ENCODE measurements around the gene FETUB.
"Not testable (repeated sequence)": the region's sequence is repeated elsewhere in the genome, so short reads cannot be mapped to it uniquely, and the experiment has no call there.

The FETUB gene

GRCh38 chr3:186680869-186681268 is 40.7 kb downstream of the FETUB start:
- no peak overlapping the region for H3K27ac ChIP-seq
- no peak for TF ChIP-seq CTCF (IDR thresholded peaks at IDR 0.05)
- TF ChIP-seq ZFX (IDR thresholded peaks at IDR 0.05; ENCODE audit: borderline replicate concordance) = no peak

- TF ChIP-seq CTCF (IDR thresholded peaks at IDR 0.05) = no peak
- TF ChIP-seq ZFX (IDR thresholded peaks at IDR 0.05; ENCODE audit: borderline replicate concordance) = no peak
- no peak overlapping the region for H3K27ac ChIP-seq
Measured at GRCh38 chr3:186682812-186683211, 42.6 kb downstream of the FETUB start.

GRCh38 chr3:186683979-186684378 is 43.8 kb downstream of the FETUB start:
- TF ChIP-seq ZFX (IDR thresholded peaks at IDR 0.05; ENCODE audit: borderline replicate concordance) (no peak), CTCF (IDR thresholded peaks at IDR 0.05) (no peak)
- H3K27ac ChIP-seq = no peak overlapping the region

GRCh38 chr3:186686475-186686874 is 46.3 kb downstream of the FETUB start:
- H3K27ac ChIP-seq = not testable (repeated sequence)

DNA sequence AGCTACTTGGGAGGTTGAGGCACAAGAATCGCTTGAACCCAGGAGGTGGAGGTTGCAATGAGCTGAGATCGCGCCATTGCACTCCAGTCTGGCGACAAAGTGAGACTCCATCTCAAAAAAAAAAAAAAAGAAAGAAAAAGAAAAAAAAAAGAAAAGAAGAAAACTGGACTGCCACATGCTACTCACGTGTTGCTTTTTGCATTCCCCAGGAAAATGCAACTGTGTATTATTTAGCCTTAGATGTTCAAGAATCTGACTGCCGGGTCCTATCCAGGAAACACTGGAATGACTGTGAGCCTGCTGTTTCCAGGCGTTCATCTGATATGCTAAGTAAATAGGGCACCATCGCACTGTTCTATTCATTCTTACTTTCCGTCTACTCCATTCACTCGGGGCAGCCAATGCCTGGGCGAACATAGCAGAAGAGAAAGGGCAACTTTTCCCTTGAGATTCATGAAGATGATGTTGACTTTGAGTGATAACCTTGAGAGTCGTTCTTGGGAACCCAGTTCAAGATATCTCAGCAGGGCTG is 47.0 kb downstream of the FETUB start:
- TF ChIP-seq CTCF (IDR thresholded peaks at IDR 0.05) = no peak
- no peak for TF ChIP-seq ZFX (IDR thresholded peaks at IDR 0.05; ENCODE audit: borderline replicate concordance)
- no peak overlapping the region for H3K27ac ChIP-seq

DNA sequence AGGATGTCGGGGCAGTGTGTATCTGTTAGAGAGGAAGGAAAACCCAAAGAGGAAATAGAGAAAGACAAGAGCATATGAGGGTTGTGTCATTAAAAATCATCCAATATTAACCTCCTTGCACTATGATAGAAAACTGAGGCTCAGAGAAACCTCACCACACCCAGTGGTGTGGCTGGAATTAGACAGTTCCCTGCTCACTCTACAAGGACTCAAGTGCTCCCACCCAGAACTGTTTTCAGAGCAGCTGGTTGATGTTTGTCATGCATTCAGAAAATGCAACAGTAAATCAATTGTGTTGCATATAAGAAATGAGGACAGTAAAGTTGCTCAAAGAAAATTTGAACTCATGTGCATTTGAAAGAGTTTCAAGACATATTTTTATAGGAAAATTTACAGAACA is 50.1 kb downstream of the FETUB start:
- not testable (repeated sequence) for H3K27ac ChIP-seq

- TF ChIP-seq CTCF (IDR thresholded peaks at IDR 0.05) (no peak), ZFX (IDR thresholded peaks at IDR 0.05; ENCODE audit: borderline replicate concordance) (no peak)
Measured at GRCh38 chr3:186691676-186692075, 51.5 kb downstream of the FETUB start.

DNA sequence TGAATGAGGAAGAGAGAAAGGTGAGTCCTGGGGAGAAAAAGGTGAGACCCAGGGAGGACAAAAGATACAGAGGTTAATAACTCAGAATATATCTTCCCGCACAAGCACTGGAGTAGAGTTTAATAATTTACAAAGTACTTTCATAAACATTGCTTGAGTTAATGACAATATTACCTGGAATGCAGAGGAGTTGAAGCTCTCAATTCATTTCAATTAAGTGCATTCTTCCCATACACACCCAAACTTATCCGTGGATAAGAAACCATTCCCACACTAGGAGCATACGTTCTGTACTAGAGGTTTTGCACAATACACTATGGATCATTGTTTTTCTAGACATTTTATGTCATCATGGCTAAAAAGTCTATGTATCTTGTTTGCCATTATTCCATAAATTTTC is 53.6 kb downstream of the FETUB start:
- no peak overlapping the region for H3K27ac ChIP-seq
- no peak for TF ChIP-seq CTCF (IDR thresholded peaks at IDR 0.05)
- TF ChIP-seq ZFX (IDR thresholded peaks at IDR 0.05; ENCODE audit: borderline replicate concordance) = no peak

More at GRCh38 chr3:186691676-186692075, 51.5 kb downstream of the FETUB start:
- no peak overlapping the region for H3K27ac ChIP-seq
